Amniotic stem cell (primary cell): ENCODE results near the gene VAMP7.
A peak's percentile ranks its signal among the peaks of the same experiment; 100 is the strongest.
"Not testable (repeated sequence)": the region's sequence is repeated elsewhere in the genome, so short reads cannot be mapped to it uniquely, and the experiment has no call there.

Source experiments
- DNase-seq: peaks from one replicate; lab custom pipeline; 2025; lab: John Stamatoyannopoulos, UW

Gene VAMP7

GRCh38 chrX:155881158-155881993 lies at the start of gene VAMP7:
TSS of gene VAMP7 (plus strand) at chrX:155881345. CDS start at chrX:155889467, 8,122 bp downstream.
- DNase-seq: peak; percentile 20

- no peak for DNase-seq
Observed at GRCh38 chrX:155841232-155841631, 39.9 kb upstream of the VAMP7 start.

- not testable (repeated sequence) for DNase-seq
Observed at GRCh38 chrX:155851786-155852185, 29.4 kb upstream of the VAMP7 start.

GRCh38 chrX:155857561-155857960 lies 23.6 kb upstream of the VAMP7 start:
- no peak for DNase-seq

- DNase-seq: no peak
Observed at GRCh38 chrX:155864655-155865054, 16.5 kb upstream of the VAMP7 start.

- no peak for DNase-seq
Observed at GRCh38 chrX:155865193-155865592, 16.0 kb upstream of the VAMP7 start.

GRCh38 chrX:155867821-155868220 lies 13.3 kb upstream of the VAMP7 start:
- DNase-seq: no peak

- DNase-seq: no peak
Observed at GRCh38 chrX:155870958-155871357, 10.2 kb upstream of the VAMP7 start.

GRCh38 chrX:155871934-155872333 lies 9.2 kb upstream of the VAMP7 start:
- no peak for DNase-seq

GRCh38 chrX:155873188-155873587 lies 8.0 kb upstream of the VAMP7 start:
- no peak for DNase-seq

- no peak for DNase-seq
Observed at GRCh38 chrX:155874571-155875244, 6.4 kb upstream of the VAMP7 start.

- no peak for DNase-seq
Observed at GRCh38 chrX:155876704-155877103, 4.4 kb upstream of the VAMP7 start.

- no peak for DNase-seq
Observed at GRCh38 chrX:155877288-155877687, 3.9 kb upstream of the VAMP7 start.

- no peak for DNase-seq
Observed at GRCh38 chrX:155880586-155881157, 473 bp upstream of the VAMP7 start.

GRCh38 chrX:155886409-155886808 lies 5.3 kb downstream of the VAMP7 start:
- no peak for DNase-seq

- DNase-seq: peak; percentile 14
Observed at GRCh38 chrX:155888139-155888538, 7.0 kb downstream of the VAMP7 start.

GRCh38 chrX:155889328-155889727 lies 8.2 kb downstream of the VAMP7 start:
- no peak for DNase-seq

- no peak for DNase-seq
Observed at GRCh38 chrX:155891446-155892210, 10.5 kb downstream of the VAMP7 start.

GRCh38 chrX:155893521-155893920 lies 12.4 kb downstream of the VAMP7 start:
- no peak for DNase-seq

GRCh38 chrX:155896512-155896911 lies 15.4 kb downstream of the VAMP7 start:
- no peak for DNase-seq

GRCh38 chrX:155899366-155899765 lies 18.2 kb downstream of the VAMP7 start:
- no peak for DNase-seq

GRCh38 chrX:155900765-155901164 lies 19.6 kb downstream of the VAMP7 start:
- DNase-seq: no peak
